Endothelial cell of umbilical vein (primary cell): ENCODE measurements around the gene BUB1B. TPM values are rescaled to one million over a fixed set of nuclear protein-coding genes. Genes with fewer than 3 reads are reported as not detected.
A peak's percentile ranks its signal among the peaks of the same experiment; 100 is the strongest.

Experiments
- BruUV-seq: library from RNA; stranded (reverse); fragments of 400-500 nt; replicated peaks from 2 replicates; lab custom pipeline; 2021; lab: Mats Ljungman, UMichigan
- CTCF ChIA-PET: fragments of 300-600, 350-600 bp; sonication (Branson Sonifier 250); formaldehyde crosslinking; loops from one replicate; lab custom pipeline; 2021; ENCODE audit warnings: antibody characterized with exemption, inconsistent platforms; lab: Charles Lee
- POLR2A ChIA-PET: fragments of 300-600, 350-600 bp; sonication (Branson Sonifier 250); formaldehyde crosslinking; loops from one replicate; lab custom pipeline; 2021; ENCODE audit warnings: antibody characterized with exemption, inconsistent platforms; lab: Charles Lee
- DNase-seq: peaks from one replicate; pipeline ENCODE4 v3.0.0-alpha.2; 2011; ENCODE audit warnings: low read depth, low spot score
- FAIRE-seq: peaks from 2 replicates; lab custom pipeline; 2011; peaks lifted over from hg19 to GRCh38; lab: Jason Lieb, UNC
- H2AFZ ChIP-seq: 2 replicates; pipeline ENCODE4 v1.6.0; 2012; ENCODE audit warnings: low read depth, low read length, control low read depth, inconsistent platforms
- H3K27ac ChIP-seq: 2 replicates; pipeline ENCODE4 v1.5.1; 2011; ENCODE audit warnings: low read depth, mild to moderate bottlenecking, control low read depth, low read length, moderate library complexity; ENCODE audit not compliant: insufficient read depth
- H3K27me3 ChIP-seq, 2 experiments: 2 replicates each; pipeline versions ENCODE4 v1.6.0 to v1.6.1; 2011; ENCODE audit warnings: low read length in 2 of 2, mixed read lengths in 1 of 2; ENCODE audit not compliant: control insufficient read depth in 2 of 2, insufficient read depth in 2 of 2
- H3K36me3 ChIP-seq, 2 experiments: 2 replicates in 1 of 2; 3 replicates in 1 of 2; pipeline ENCODE4 v1.5.1; 2011; ENCODE audit warnings: low read length in 2 of 2, mild to moderate bottlenecking in 1 of 2, moderate library complexity in 1 of 2; ENCODE audit not compliant: control insufficient read depth in 2 of 2, insufficient read depth in 2 of 2; ENCODE audit errors: extremely low read depth in 1 of 2
- H3K4me1 ChIP-seq: 3 replicates; pipeline ENCODE4 v1.5.1; 2011; ENCODE audit warnings: mild to moderate bottlenecking, low read length; ENCODE audit not compliant: control insufficient read depth, insufficient read depth; ENCODE audit errors: extremely low read depth
- H3K4me2 ChIP-seq: 2 replicates; pipeline ENCODE4 v1.6.1; 2011; ENCODE audit warnings: low read length, control low read depth, mixed read lengths; ENCODE audit not compliant: insufficient read depth
- H3K4me3 ChIP-seq, 3 experiments: fragments of 200-600 bp in 1 of 3; sonication (generic), shearing (Covaris generic) in 1 of 3; replicated peaks in 1 of 3; 2 replicates each; pipeline ENCODE4 v1.5.1; 2011 to 2016; ENCODE audit warnings: control low read depth in 3 of 3, low read length in 3 of 3, mild to moderate bottlenecking in 2 of 3, inconsistent platforms in 1 of 3, low read depth in 1 of 3, moderate library complexity in 1 of 3; ENCODE audit not compliant: insufficient read depth in 1 of 3
- H3K79me2 ChIP-seq: 2 replicates; pipeline ENCODE4 v1.6.0; 2012; ENCODE audit warnings: low read length, inconsistent platforms; ENCODE audit not compliant: control insufficient read depth, insufficient read depth
- H3K9ac ChIP-seq: replicated peaks from 2 replicates; pipeline ENCODE3; 2011; ENCODE audit warnings: low read length, control low read depth; ENCODE audit not compliant: insufficient read depth; ENCODE audit errors: extremely low read depth
- H3K9me1 ChIP-seq: replicated peaks from 3 replicates; pipeline ENCODE4 v1.6.0; 2011; ENCODE audit warnings: mild to moderate bottlenecking, low read length; ENCODE audit not compliant: control insufficient read depth, insufficient read depth; ENCODE audit errors: extremely low read depth
- H3K9me3 ChIP-seq: replicated peaks from 2 replicates; pipeline ENCODE4 v1.5.1; 2012; ENCODE audit warnings: low read length, inconsistent platforms; ENCODE audit not compliant: control insufficient read depth, insufficient read depth
- H4K20me1 ChIP-seq: replicated peaks from 2 replicates; pipeline ENCODE3; 2011; ENCODE audit warnings: mild to moderate bottlenecking, low read length; ENCODE audit not compliant: control insufficient read depth, insufficient read depth; ENCODE audit errors: extremely low read depth
- CTCF ChIP-seq, 2 donors: IDR thresholded peaks; 1 replicate in 1 of 2; 2 replicates in 1 of 2; pipeline ENCODE4 v1.5.1; 2011; ENCODE audit warnings: low read length in 2 of 2, mild to moderate bottlenecking in 2 of 2, moderate library complexity in 2 of 2, control low read depth in 1 of 2, inconsistent platforms in 1 of 2, low read depth in 1 of 2; ENCODE audit not compliant: insufficient read depth in 1 of 2; ENCODE audit errors: extremely low read depth in 1 of 2
- EZH2 ChIP-seq: IDR thresholded peaks from 2 replicates; pipeline ENCODE4 v1.6.1; 2012; ENCODE audit warnings: borderline replicate concordance, low read depth, mild to moderate bottlenecking, moderate library complexity, low read length, inconsistent platforms; ENCODE audit not compliant: severe bottlenecking
- FOS ChIP-seq: IDR thresholded peaks from 2 replicates; pipeline ENCODE4 v1.6.1; 2011; ENCODE audit warnings: mild to moderate bottlenecking, low read length, moderate library complexity, borderline replicate concordance; ENCODE audit not compliant: insufficient read depth
- GATA2 ChIP-seq: IDR thresholded peaks from 2 replicates; pipeline ENCODE4 v1.7.0; 2011; ENCODE audit warnings: low read depth, mild to moderate bottlenecking, moderate library complexity, mixed read lengths, low read length; ENCODE audit not compliant: insufficient read length, insufficient read depth
- JUN ChIP-seq: IDR thresholded peaks from 2 replicates; pipeline ENCODE4 v1.6.1; 2011; ENCODE audit warnings: borderline replicate concordance, low read depth; ENCODE audit not compliant: insufficient read length, insufficient read depth
- MAX ChIP-seq: IDR thresholded peaks from 2 replicates; pipeline ENCODE4 v1.6.1; 2011; ENCODE audit not compliant: insufficient read depth, insufficient read length
- MYC ChIP-seq: IDR thresholded peaks from one replicate; pipeline ENCODE4 v1.6.1; 2011; ENCODE audit warnings: mild to moderate bottlenecking, low read depth, low read length
- POLR2A ChIP-seq: IDR thresholded peaks from 2 replicates; pipeline ENCODE4 v1.6.1; 2012; ENCODE audit warnings: low read depth, mild to moderate bottlenecking, control low read depth, low read length
- dilution Hi-C: fragments of 300-500 bp; cut with MboI; formaldehyde crosslinking; loops from one replicate; pipeline ENCODE4 v1.15.0; 2019; ENCODE audit warnings: low sequenced_read_pairs; ENCODE audit not compliant: extremely low pct_ligation_motif_present
- intact Hi-C: fragments of 100-400 bp; cut with micrococcal nuclease; formaldehyde crosslinking; loops from one replicate; pipeline ENCODE4 v1.10.0; 2022
- polyA plus RNA-seq, 4 experiments: library from polyadenylated mRNA; depleted of rRNA in 3 of 4; stranded (reverse) in 3 of 4; unstranded in 1 of 4; fragments of >200 nt; gene quantifications; 2 replicates each; pipeline versions ENCODE4 v1.2.1 to v1.2.3, GENCODE V29; 2011 to 2012; ENCODE audit warnings: missing spikeins in 1 of 4
- total RNA-seq: library from RNA; stranded (reverse); gene quantifications from 2 replicates; pipeline ENCODE4 v1.2.3, GENCODE V29; 2021

Gene BUB1B
- total and polyA plus RNA-seq, 2 donors (not counting 3 experiments of a cell fraction or from before 2014, with no cell fraction given): 12.2 to 69.8 TPM

GRCh38 chr15:40217166-40217824, 56.4 kb downstream of the BUB1B start:
- Histone ChIP-seq H3K9ac (no peak overlapping the region), H3K36me3 (peaks cover 1 to 17% of the 10 kb centered on the region in 2 experiments), H3K79me2 (no peaks in the 10 kb centered on the region), H3K4me3 (no peak overlapping the region), H2AFZ (no peak overlapping the region), H4K20me1 (no peaks in the 10 kb centered on the region), H3K4me2 (no peak overlapping the region), H3K9me3 (no peaks in the 10 kb centered on the region), H3K4me1 (peaks cover 3% of the 10 kb centered on the region), H3K27me3 (no peaks in the 10 kb centered on the region), H3K27ac (no peak overlapping the region), H3K9me1 (no peaks in the 10 kb centered on the region)
- intact Hi-C loops: loop anchor here (1.0 to 2.0 kb wide), 4 partner anchors 57 to 206 kb away; no protein-coding TSS in a partner anchor
- no TSS peak for BruUV-seq
- FAIRE-seq (peak; percentile 66), DNase-seq (peak; percentile 73)
- TF ChIP-seq FOS: no peak
- TF ChIP-seq CTCF (IDR thresholded peaks at IDR 0.05; ENCODE audit: extremely low read depth in 1 of 2, insufficient read depth in 1 of 2, low read depth in 1 of 2, low read length in 2 of 2): peak; percentile 60 to 71
- TF ChIP-seq POLR2A: no peak
- no peak for TF ChIP-seq MYC
- CTCF ChIA-PET: interaction anchor here (0.5 to 19.0 kb wide), 41 partner anchors 11 to 207 kb away, joined by 3 to 879 read pairs (median 4); partner anchors contain the start of genes BMF, PAK6 and PLCB2
- dilution Hi-C loops: no loop called here
- POLR2A ChIA-PET: interaction anchor here (0.6 to 0.9 kb wide), 2 partner anchors 56 to 118 kb away, joined by 3 to 10 read pairs; no protein-coding TSS in a partner anchor

- no peaks in the 10 kb centered on the region for H3K9me3 ChIP-seq
- H3K27me3 ChIP-seq: no peaks in the 10 kb centered on the region
- H4K20me1 ChIP-seq: no peaks in the 10 kb centered on the region
- CTCF ChIA-PET: interaction anchor here (1.0 to 19.0 kb wide), 5 partner anchors 19 to 185 kb away, joined by 3 to 879 read pairs (median 3); partner anchors contain the start of gene PAK6
- H3K4me3 ChIP-seq: no peak overlapping the region
- H3K9me1 ChIP-seq: no peaks in the 10 kb centered on the region
- peak; percentile 74 for DNase-seq
- no peak overlapping the region for H2AFZ ChIP-seq
- peaks cover 1 to 13% of the 10 kb centered on the region in 2 experiments for H3K36me3 ChIP-seq
- H3K9ac ChIP-seq: no peak overlapping the region
- FAIRE-seq: no peak
- H3K79me2 ChIP-seq: no peaks in the 10 kb centered on the region
- H3K4me2 ChIP-seq: no peak overlapping the region
- H3K27ac ChIP-seq: no peak overlapping the region
- intact Hi-C loops (no loop called here), dilution Hi-C loops (no loop called here)
- TF ChIP-seq MAX: no peak
- no peak for TF ChIP-seq GATA2
- no peak for TF ChIP-seq JUN
- no peak for TF ChIP-seq CTCF (IDR thresholded peaks at IDR 0.05; ENCODE audit: extremely low read depth in 1 of 2, insufficient read depth in 1 of 2, low read depth in 1 of 2, low read length in 2 of 2)
- no peak for TF ChIP-seq FOS
- no peak for TF ChIP-seq MYC
- no peak for TF ChIP-seq EZH2
- BruUV-seq: no TSS peak
- POLR2A ChIA-PET: no interaction called here
- peaks cover 3% of the 10 kb centered on the region for H3K4me1 ChIP-seq
These were observed 58.9 kb downstream of the BUB1B start for GRCh38 chr15:40219801-40220200.
